Upper lobe of left lung (tissue), 6 donors: ENCODE results near the gene SPATA3. TPM values are rescaled to one million over a fixed set of nuclear protein-coding genes. Genes with fewer than 3 reads are reported as not detected.
"Not testable (repeated sequence)": the region's sequence is repeated elsewhere in the genome, so short reads cannot be mapped to it uniquely, and the experiment has no call there.

ENCODE experiments used
- ATAC-seq, 2 donors: fragments of 200-7000 bp; cut with Tn5 transposase; one replicate each; pipeline ENCODE4 v1.9.1; 2022; ENCODE audit warnings: mild to moderate bottlenecking in 2 of 2, moderate library complexity in 2 of 2; ENCODE audit not compliant: low FRiP score in 2 of 2
- DNase-seq, 2 donors: peaks; one replicate each; pipeline ENCODE4 v3.0.0-alpha.2; 2019 to 2020
- H3K27ac ChIP-seq, 4 donors: fragments of 200-600 bp; sonication (generic); one replicate each; pipeline ENCODE4 v1.5.1; 2016 to 2019
- H3K27me3 ChIP-seq, 4 donors: fragments of 200-600 bp; sonication (generic); one replicate each; pipeline ENCODE4 v1.5.1; 2017 to 2019
- H3K36me3 ChIP-seq, 4 donors: fragments of 200-600 bp; sonication (generic); one replicate each; pipeline ENCODE4 v1.5.1; 2016 to 2019
- H3K4me1 ChIP-seq, 4 donors: fragments of 200-600 bp; sonication (generic); one replicate each; pipeline ENCODE4 v1.5.1; 2018 to 2019
- H3K4me3 ChIP-seq, 4 donors: fragments of 200-600 bp; sonication (generic); one replicate each; pipeline ENCODE4 v1.5.1; 2017 to 2019; ENCODE audit warnings: mild to moderate bottlenecking in 2 of 4, moderate library complexity in 1 of 4
- H3K9me3 ChIP-seq, 4 donors: fragments of 200-600 bp; sonication (generic); one replicate each; pipeline ENCODE4 v1.5.1; 2018 to 2019
- EP300 ChIP-seq, 4 donors: sonication (generic); formaldehyde crosslinking; IDR thresholded peaks; one replicate each; pipeline ENCODE4 v1.5.1; 2017; ENCODE audit warnings: antibody characterized with exemption in 4 of 4, control low read depth in 2 of 4
- POLR2A ChIP-seq, 4 donors: fragments of 450-650 bp; IDR thresholded peaks; one replicate each; pipeline ENCODE4 v1.5.1; 2016 to 2017; ENCODE audit warnings: antibody characterized with exemption in 4 of 4, mild to moderate bottlenecking in 2 of 4
- POLR2AphosphoS5 ChIP-seq, 2 donors: sonication (generic); formaldehyde crosslinking; IDR thresholded peaks; one replicate each; pipeline ENCODE4 v1.5.1; 2017; ENCODE audit warnings: antibody characterized with exemption in 2 of 2
- WGBS, 2 donors: methylation state at CpG; one replicate each; pipeline ENCODE4 v1.1.5; 2017 to 2018; 5-methylcytosine and 5-hydroxymethylcytosine counted together
- total RNA-seq, 6 donors: library from RNA; depleted of rRNA in 4 of 6; stranded (reverse); fragments of >200 nt in 4 of 6; gene quantifications; one replicate each; pipeline versions ENCODE4 v1.1.0 to v1.2.1, GENCODE V29; 2016 to 2021
- TF ChIP-seq, protein P1 (sequence below), 6 experiments: fragments of 450-650 bp in 4 of 6; fragments of 200-600 bp in 2 of 6; sonication (generic) in 2 of 6; IDR thresholded peaks; one replicate each; pipeline ENCODE4 v1.5.1; 2016 to 2019; ENCODE audit warnings: antibody characterized with exemption in 6 of 6
- donor health status: DM: no; HTN: no; CAD: no; lungs with moderate emphysema.
- donor health status: DM: no; HTN: yes; CAD: no; lungs with severe emphysema.

SPATA3 gene
- total RNA-seq, 6 donors from 2014 or later, result not detected

DNA sequence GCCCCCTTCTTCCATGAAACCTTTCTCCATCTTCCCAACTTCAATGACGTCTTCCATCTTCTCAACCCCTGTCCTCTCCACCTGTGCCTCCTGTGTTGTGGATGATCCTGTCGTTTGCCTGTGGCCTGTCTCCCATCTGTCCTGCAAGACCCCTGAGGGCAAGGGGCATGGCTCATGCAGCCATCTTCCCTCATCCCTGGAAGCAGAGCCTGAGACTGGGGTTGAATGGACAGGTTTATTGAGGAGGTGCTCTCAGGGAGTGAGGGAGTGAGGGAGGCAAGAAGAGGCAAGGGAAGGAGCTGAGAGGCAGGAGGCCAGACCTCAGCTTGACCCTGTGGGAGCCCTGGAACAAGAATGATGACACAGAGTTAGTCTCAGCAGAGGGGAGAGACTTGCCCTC is 7.3 kb downstream of the SPATA3 start:
- H3K27ac ChIP-seq, result no peak overlapping the region
- DNase-seq (no peak), ATAC-seq (no peak)
- no peak overlapping the region for H3K4me3 ChIP-seq
- TF ChIP-seq POLR2A (IDR thresholded peaks at IDR 0.05), result no peak
- no peak for TF ChIP-seq POLR2AphosphoS5 (IDR thresholded peaks at IDR 0.05)
- TF ChIP-seq EP300 (IDR thresholded peaks at IDR 0.05), result no peak
- TF ChIP-seq, protein P1, sequence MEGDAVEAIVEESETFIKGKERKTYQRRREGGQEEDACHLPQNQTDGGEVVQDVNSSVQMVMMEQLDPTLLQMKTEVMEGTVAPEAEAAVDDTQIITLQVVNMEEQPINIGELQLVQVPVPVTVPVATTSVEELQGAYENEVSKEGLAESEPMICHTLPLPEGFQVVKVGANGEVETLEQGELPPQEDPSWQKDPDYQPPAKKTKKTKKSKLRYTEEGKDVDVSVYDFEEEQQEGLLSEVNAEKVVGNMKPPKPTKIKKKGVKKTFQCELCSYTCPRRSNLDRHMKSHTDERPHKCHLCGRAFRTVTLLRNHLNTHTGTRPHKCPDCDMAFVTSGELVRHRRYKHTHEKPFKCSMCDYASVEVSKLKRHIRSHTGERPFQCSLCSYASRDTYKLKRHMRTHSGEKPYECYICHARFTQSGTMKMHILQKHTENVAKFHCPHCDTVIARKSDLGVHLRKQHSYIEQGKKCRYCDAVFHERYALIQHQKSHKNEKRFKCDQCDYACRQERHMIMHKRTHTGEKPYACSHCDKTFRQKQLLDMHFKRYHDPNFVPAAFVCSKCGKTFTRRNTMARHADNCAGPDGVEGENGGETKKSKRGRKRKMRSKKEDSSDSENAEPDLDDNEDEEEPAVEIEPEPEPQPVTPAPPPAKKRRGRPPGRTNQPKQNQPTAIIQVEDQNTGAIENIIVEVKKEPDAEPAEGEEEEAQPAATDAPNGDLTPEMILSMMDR (IDR thresholded peaks at IDR 0.05), result no peak
- no peaks in the 10 kb centered on the region for H3K4me1 ChIP-seq
- H3K27me3 ChIP-seq, result peaks cover 0 to 5% (median 0%) of the 10 kb centered on the region in 4 donors
- no peaks in the 10 kb centered on the region for H3K9me3 ChIP-seq
- no peaks in the 10 kb centered on the region for H3K36me3 ChIP-seq
- WGBS, 2 donors, result 65 to 87% methylated on average over 2 of the region's 2 CpGs

DNA sequence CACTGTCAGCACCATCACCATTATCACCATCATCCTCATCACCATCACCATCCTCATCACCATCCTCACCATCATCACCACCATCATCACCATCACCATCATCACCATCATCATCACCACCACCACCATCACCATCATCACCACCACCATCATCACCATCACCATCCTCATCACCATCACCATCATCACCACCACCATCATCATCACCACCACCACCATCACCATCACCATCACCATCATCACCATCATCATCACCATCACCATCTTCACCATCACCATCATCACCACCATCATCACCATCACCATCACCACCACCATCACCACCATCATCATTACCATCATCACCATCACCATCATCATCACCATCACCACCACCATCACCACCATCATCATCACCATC is 9.0 kb downstream of the SPATA3 start:
- not testable (repeated sequence) for H3K36me3 ChIP-seq, H3K9me3 ChIP-seq, H3K27me3 ChIP-seq, H3K4me3 ChIP-seq, DNase-seq, H3K27ac ChIP-seq, H3K4me1 ChIP-seq, ATAC-seq

DNA sequence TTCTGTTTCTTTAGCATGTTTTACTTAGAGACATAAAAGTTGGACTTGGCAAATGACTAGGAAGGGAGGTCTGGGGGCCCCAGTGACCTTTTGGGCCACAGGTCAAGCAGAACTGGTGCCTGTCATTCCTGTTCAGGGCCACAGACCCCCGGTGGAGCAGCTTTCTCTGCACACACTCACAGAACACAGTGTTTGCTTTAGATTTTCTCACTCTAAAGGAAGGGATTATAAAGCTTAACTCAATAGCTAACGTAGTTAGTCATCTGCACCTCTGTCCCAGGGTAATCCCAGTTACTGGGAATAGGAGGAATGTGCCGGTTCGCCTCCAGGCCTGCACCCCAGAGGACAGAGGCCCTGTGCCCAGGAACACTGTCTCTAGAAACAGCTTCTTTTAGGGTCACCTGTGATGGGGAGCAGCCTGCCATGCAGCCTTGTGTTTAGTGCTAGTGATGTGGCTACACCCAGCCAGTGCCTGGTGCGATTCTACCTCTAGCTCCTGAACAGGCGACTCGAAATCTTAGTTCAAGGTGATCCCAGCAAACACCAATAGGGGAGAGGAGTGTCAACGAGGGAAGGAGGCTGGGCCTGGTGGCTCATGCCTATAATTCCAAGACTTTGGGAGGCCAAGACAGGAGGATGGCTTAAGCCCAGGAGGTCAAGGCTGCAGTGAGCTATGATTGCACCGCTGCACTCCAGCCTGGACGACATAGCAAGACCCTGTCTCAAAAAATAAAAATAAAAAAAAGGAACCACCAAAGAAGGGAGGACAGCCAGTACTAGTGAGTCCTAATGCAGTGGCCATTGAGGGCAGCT is 11.6 kb downstream of the SPATA3 start:
- H3K27me3 ChIP-seq, result peaks cover 0 to 5% (median 0%) of the 10 kb centered on the region in 4 donors
- H3K4me1 ChIP-seq, result no peaks in the 10 kb centered on the region
- 68 to 74% methylated on average over 10 of the region's 10 CpGs for WGBS, 2 donors
- no peak overlapping the region for H3K4me3 ChIP-seq
- no peaks in the 10 kb centered on the region for H3K36me3 ChIP-seq
- TF ChIP-seq POLR2AphosphoS5 (IDR thresholded peaks at IDR 0.05), result no peak
- no peak for TF ChIP-seq EP300 (IDR thresholded peaks at IDR 0.05)
- TF ChIP-seq, protein P1 (IDR thresholded peaks at IDR 0.05), result no peak
- TF ChIP-seq POLR2A (IDR thresholded peaks at IDR 0.05), result no peak
- H3K9me3 ChIP-seq, result no peaks in the 10 kb centered on the region
- H3K27ac ChIP-seq, result no peak overlapping the region
- DNase-seq (no peak), ATAC-seq (no peak)

DNA sequence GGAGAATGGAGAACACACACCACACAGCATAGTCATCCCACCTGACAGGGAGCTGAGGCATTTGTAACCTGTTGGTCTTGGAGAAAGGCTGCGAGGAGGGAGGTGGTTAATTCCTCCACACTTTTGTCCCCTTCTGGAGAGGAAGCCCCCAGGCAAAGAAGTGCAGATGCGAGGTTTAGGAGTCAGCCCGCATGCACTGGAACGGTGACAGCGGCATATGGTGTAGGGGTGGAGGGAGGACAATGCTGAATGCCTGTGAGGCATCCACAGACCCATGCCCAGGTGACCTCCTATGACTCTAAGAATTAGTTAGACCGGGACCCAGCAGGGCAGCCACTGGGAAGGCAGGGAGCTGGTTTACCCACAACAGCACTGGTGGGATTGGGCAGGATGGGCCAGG is 12.2 kb downstream of the SPATA3 start:
- no peak overlapping the region for H3K4me3 ChIP-seq
- no peaks in the 10 kb centered on the region for H3K36me3 ChIP-seq
- no peak overlapping the region for H3K27ac ChIP-seq
- H3K27me3 ChIP-seq, result no peaks in the 10 kb centered on the region
- H3K9me3 ChIP-seq, result no peaks in the 10 kb centered on the region
- H3K4me1 ChIP-seq, result no peaks in the 10 kb centered on the region
- TF ChIP-seq POLR2A (IDR thresholded peaks at IDR 0.05), result no peak
- no peak for TF ChIP-seq POLR2AphosphoS5 (IDR thresholded peaks at IDR 0.05)
- TF ChIP-seq, protein P1 (IDR thresholded peaks at IDR 0.05), result no peak
- TF ChIP-seq EP300 (IDR thresholded peaks at IDR 0.05), result no peak
- ATAC-seq (no peak), DNase-seq (no peak)
- 87 to 88% methylated on average over 6 of the region's 6 CpGs for WGBS, 2 donors

DNA sequence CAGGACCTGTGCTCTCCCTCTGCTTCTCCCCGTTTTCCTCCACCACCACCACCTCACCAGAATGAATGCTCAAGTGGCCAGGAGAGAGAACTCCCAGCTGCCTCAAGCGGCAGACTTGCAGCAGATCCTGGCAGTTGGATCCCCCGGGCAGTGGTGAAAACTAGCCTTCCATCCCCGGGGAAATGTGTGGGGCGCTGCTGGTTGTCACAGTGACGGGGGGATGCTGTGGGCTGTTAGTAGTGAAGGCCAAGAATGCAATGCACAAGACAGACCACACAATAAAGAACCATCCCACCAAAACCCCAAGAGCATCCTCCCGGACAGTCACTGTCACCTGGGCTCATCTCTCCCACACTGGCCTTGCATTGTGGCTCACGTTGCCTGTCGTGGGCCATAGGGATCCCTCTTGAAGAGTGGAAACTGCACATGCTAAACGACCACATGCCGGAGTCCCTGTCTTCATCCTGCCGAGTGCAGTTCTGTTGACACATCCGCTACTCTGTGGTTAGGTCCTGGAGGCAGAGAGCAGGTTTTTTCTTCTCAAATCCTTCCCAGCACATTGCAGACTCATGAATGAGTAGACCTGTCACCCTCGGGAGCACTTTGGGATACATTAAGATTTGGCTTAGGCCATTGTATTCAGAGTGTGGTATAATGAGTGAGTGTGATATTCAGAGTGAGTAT is 13.5 kb downstream of the SPATA3 start:
- WGBS, 2 donors, result 61 to 65% methylated on average over 14 of the region's 14 CpGs
- Histone ChIP-seq H3K36me3 (no peaks in the 10 kb centered on the region), H3K27me3 (no peaks in the 10 kb centered on the region), H3K27ac (no peak overlapping the region), H3K9me3 (no peaks in the 10 kb centered on the region), H3K4me3 (no peak overlapping the region), H3K4me1 (no peaks in the 10 kb centered on the region)
- TF ChIP-seq POLR2AphosphoS5 (IDR thresholded peaks at IDR 0.05) (no peak), EP300 (IDR thresholded peaks at IDR 0.05) (no peak), POLR2A (IDR thresholded peaks at IDR 0.05) (no peak)
- TF ChIP-seq, protein P1 (IDR thresholded peaks at IDR 0.05), result no peak
- ATAC-seq (no peak), DNase-seq (no peak)
